ENCODE results near the gene FBLL1.
A peak's percentile ranks its signal among the peaks of the same experiment; 100 is the strongest.

Gene FBLL1

DNA sequence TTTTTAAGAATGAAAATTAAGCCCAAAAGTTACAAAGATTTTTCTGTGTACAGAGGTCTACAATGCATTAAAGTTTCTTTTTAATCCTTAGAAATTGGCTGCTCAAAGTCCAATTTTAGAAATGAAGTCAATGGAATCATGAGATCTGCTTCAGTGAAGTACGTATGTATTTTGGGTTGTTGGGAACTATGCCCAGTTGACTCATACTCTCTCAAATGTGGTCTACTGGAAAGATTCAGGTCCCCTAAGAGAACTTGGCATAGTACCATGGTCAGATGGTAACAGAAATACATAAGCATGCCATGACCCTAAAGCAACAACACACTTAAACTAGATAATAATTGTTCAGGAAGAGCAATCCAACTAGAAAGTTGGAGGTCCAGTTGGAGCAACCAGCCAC lies 23.0 kb downstream of the FBLL1 start:
- Histone ChIP-seq H3K27ac (peak overlapping the region in 1 of 2 donors; percentile 36), H3K4me3 (no peak overlapping the region)
- no peak for DNase-seq (ENCODE audit: low spot score)
- TF ChIP-seq, protein P1, sequence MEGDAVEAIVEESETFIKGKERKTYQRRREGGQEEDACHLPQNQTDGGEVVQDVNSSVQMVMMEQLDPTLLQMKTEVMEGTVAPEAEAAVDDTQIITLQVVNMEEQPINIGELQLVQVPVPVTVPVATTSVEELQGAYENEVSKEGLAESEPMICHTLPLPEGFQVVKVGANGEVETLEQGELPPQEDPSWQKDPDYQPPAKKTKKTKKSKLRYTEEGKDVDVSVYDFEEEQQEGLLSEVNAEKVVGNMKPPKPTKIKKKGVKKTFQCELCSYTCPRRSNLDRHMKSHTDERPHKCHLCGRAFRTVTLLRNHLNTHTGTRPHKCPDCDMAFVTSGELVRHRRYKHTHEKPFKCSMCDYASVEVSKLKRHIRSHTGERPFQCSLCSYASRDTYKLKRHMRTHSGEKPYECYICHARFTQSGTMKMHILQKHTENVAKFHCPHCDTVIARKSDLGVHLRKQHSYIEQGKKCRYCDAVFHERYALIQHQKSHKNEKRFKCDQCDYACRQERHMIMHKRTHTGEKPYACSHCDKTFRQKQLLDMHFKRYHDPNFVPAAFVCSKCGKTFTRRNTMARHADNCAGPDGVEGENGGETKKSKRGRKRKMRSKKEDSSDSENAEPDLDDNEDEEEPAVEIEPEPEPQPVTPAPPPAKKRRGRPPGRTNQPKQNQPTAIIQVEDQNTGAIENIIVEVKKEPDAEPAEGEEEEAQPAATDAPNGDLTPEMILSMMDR (IDR thresholded peaks at IDR 0.05): no peak

DNA sequence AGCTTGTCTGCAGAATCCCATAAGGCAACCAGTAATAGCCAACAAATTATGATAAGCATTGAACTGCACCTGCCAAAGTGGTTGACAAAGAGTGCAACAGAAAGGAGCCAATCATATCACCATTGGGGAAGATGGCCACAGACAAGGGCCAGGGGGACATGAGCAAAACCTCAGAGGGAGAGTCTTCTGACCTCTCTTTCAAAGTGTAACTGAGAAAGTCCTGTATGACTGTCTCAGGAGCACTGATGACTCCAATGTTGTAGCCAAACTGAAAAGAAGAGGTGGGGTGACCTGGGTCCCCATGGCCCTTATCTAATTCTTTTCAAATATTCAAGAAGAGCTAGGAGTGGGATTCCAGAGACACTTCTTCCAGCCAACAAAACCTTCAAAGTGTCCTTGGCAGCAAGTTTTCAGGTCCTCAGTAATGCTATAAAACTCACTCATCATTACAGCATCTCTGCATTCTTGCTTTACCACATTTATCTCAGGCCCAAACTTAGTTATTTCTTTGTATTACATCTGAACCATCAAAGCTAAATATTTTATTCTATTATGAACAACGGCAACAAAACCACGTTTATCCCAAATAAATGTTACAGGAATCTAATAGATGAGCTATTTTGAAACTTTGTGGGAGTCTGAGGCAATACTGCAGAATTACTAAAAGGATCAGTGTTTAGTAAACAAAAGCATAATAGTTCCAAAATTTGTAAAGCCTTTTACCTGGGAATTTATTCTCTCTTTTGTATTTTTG lies 24.4 kb downstream of the FBLL1 start:
- Histone ChIP-seq H3K4me3 (no peak overlapping the region), H3K27ac (no peak overlapping the region)
- no peak for DNase-seq (ENCODE audit: low spot score)
- TF ChIP-seq, protein P1 (IDR thresholded peaks at IDR 0.05): no peak

DNA sequence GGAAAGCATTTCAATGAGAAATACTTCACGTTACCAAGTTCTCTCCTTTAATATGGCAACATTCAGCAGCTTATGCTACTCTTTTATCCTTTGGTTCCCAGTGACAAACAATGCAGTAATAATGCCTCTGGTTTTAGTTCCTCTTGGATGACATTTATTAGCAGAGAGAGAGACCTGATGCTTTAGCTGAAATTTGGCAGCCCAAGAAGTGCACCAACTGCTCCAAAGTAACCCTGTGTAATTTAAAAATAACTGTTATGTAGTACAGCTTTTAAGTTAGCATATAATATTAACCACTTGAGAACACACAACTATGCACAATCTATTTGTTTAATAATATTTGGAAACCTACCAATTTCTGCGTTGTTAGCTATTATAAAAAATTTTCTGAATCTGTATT lies 28.3 kb downstream of the FBLL1 start:
- no peak for DNase-seq (ENCODE audit: low spot score)
- Histone ChIP-seq H3K27ac (no peak overlapping the region), H3K4me3 (no peak overlapping the region)
- TF ChIP-seq, protein P1 (IDR thresholded peaks at IDR 0.05): no peak

DNA sequence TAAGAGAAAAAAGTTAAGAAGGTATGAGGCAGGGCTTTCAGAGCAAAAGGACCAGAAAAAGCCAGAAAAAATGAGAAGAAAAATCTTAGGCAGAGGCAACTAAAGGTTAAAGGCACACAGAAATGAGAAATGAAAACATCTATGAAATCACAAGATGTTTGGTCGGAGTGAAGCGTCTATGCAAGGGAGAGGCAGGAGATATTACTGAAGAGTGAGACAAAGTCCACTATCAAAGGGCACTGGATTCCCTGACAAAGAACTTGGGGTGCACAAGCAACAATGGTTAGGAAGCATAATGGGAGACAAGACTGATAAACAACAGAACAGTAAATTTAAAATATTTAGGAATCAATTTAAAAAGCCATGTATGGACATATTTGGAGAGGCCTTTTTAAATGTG lies 33.2 kb downstream of the FBLL1 start:
- no peak overlapping the region for H3K27ac ChIP-seq

DNA sequence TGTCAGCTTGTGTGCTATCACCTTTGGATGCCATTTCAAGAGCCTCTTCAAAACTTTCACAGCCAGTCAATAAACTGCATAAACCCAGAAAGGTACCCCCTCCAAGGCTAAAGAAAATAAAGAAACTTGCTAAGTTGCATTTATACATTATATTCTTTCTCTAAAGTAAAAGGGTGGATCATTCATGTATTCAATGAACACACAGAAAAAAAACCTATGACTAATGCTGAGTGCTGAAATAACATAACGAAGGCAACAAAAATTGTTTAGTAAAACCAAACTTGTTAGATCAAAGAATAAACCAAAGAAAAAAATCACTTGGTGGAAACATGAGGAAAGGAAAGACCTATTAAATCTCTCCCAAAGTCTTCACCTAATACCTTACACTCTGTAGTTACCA lies 34.9 kb downstream of the FBLL1 start:
- no peak overlapping the region for H3K27ac ChIP-seq
- no peak for DNase-seq (ENCODE audit: low spot score)
- TF ChIP-seq, protein P1 (IDR thresholded peaks at IDR 0.05): no peak
- no peak overlapping the region for H3K4me3 ChIP-seq

More for the DNA sequence above, 33.2 kb downstream of the FBLL1 start:
- TF ChIP-seq, protein P1 (IDR thresholded peaks at IDR 0.05): no peak
- no peak for DNase-seq (ENCODE audit: low spot score)
- H3K4me3 ChIP-seq: no peak overlapping the region

DNA sequence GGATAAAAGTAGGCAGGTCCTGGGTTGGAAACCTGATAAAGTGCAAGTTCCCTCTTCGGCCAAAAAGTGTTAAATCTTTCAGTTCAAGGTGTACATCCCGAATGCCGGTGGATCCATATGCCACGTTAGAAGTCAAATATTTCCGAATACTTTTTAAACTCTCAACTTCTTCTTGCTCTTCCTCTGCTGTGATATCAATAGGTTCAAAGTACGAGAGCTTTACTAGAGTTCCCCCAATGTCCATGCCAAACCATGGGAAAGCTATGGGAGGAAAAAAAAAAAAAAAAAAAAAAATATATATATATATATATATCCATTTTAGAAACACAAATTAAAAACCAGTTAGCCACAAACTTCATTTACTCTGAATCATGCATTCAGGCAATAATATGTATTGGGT lies 39.6 kb downstream of the FBLL1 start:
- no peak for DNase-seq (ENCODE audit: low spot score)
- no peak overlapping the region for H3K27ac ChIP-seq
- H3K4me3 ChIP-seq: no peak overlapping the region
- TF ChIP-seq, protein P1 (IDR thresholded peaks at IDR 0.05): no peak

Measured in coronary artery (tissue), 2 donors.